ENCODE measurements around the gene ACOT8.
"Not testable (repeated sequence)": the region's sequence is repeated elsewhere in the genome, so short reads cannot be mapped to it uniquely, and the experiment has no call there.

Gene ACOT8

GRCh38 chr20:45886590-45887345 lies 29.6 kb upstream of the ACOT8 start:
- DNase-seq = no peak

GRCh38 chr20:45883100-45883469 lies 25.9 kb upstream of the ACOT8 start:
- DNase-seq = no peak

GRCh38 chr20:45882469-45883099 lies 25.4 kb upstream of the ACOT8 start:
- no peak for DNase-seq

DNA sequence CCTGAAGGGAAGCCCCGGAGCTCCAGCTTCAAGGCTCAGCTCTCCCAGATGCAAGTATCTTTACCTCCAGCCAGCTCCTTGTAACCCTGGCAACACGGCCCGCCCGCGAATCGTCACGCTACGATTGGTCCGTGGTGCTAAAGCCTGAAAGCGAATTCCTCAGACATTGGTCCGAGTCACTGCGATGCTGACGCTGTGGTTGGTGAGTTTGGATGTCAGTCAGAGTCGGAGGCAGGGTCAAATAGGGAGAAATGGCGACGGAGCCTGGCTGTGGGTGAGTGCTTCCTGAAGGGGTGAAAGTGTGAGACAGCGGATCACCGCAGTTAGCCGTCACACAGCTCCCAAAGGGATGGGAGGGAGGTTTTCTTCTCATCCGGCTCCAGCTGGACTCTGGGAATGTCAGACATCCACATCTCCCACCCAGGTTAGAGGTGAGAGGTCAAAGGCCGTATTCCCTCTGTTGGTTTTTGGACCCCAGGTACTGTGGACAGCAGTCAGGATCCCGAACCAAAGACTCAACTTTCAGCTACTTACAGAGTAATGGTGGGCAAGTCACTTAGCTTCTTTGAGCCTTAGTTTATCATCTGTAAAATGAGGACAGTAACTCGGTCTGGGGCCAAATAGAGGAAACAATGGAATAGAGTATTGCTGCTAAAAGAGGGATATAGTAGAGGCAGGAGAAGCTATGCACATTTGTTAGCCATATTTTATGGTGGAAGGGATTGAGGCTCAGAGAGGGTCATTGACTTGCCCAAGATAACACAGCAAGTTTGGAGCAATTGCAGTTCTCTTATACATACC lies 24.0 kb upstream of the ACOT8 start, which contains the start of gene ZSWIM1:
Gene ZSWIM1, plus strand, starts transcription at position 240 of the 801 bp plus-strand sequence. CDS start 1,366 bp downstream, outside the sequence.
- peak; percentile 96 for DNase-seq

DNA sequence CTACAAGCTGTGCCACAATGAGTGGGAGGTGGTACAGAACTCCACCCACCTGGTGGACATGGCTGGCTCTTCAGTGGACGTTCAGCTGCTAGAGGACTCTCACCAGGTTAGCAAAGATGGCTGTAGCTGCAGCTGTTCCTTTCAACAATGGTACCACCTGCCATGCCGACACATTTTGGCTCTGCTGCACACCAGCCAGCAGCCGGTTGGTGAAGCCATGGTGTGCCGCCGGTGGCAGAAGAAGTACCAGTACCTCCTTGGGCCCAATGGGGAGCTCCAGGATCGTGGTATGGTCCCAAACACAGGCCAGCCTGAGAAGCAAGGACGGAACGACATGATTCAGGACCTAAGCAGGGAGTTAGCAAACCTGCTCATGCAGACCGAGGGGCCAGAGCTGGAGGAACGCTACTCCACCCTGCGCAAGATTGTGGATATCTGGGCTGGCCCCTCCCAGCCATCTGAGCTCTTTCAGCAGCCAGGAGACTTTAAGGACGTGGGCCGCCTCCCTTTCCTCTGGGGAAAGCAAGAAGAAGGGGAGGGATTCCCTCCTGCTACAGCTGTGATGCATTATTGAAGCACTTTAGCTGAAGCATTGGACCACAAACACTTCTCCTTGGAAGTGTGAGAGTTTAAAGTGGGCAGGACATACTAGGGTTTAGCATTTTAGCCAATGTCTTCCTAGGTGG lies 21.0 kb upstream of the ACOT8 start:
- DNase-seq = no peak

- DNase-seq = no peak
Observed at GRCh38 chr20:45874576-45874975, 17.4 kb upstream of the ACOT8 start.

DNA sequence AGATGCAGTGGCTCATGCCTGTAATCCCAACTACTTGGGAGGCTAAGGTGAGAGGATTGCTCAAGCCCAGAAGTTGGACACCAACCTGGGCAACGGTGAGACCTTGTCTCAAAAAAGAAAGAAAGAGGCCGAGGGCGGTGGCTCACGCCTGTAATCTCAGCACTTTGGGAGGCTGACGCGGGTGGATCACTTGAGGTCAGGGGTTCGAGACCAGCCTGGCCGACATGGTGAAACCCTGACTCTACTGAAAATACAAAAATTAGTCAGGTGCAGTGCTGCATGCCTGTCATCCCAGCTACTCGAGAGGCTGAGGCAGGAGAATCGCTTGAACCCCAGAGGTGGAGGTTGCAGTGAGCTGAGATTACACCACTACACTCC lies 16.9 kb upstream of the ACOT8 start:
- not testable (repeated sequence) for DNase-seq

GRCh38 chr20:45873409-45874103 lies 16.4 kb upstream of the ACOT8 start:
- no peak for DNase-seq

- DNase-seq = no peak
Observed at GRCh38 chr20:45872626-45873025, 15.4 kb upstream of the ACOT8 start.

- DNase-seq = no peak
Observed at GRCh38 chr20:45867819-45868176, 10.6 kb upstream of the ACOT8 start.

- no peak for DNase-seq
Observed at GRCh38 chr20:45867136-45867818, 10.1 kb upstream of the ACOT8 start.

DNA sequence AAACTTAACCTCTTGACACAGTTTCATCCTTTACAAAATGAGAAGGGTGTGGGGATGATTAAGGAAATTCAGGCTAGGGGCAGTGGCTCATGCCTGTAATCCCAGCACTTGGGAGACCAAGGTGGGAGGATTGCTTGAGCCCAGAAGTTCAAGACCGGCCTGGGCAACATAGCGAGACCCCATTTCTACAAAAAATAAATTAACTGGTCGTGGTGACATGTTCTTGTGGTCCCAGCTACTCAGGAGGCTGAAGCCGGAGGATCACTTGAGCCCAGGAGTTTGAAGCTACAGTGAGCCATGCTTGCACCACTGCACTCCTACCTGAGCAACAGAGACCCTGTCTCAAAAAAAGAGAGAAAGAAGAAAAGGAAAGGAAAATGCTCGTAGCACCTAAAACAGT lies 9.3 kb upstream of the ACOT8 start:
- no peak for DNase-seq

DNA sequence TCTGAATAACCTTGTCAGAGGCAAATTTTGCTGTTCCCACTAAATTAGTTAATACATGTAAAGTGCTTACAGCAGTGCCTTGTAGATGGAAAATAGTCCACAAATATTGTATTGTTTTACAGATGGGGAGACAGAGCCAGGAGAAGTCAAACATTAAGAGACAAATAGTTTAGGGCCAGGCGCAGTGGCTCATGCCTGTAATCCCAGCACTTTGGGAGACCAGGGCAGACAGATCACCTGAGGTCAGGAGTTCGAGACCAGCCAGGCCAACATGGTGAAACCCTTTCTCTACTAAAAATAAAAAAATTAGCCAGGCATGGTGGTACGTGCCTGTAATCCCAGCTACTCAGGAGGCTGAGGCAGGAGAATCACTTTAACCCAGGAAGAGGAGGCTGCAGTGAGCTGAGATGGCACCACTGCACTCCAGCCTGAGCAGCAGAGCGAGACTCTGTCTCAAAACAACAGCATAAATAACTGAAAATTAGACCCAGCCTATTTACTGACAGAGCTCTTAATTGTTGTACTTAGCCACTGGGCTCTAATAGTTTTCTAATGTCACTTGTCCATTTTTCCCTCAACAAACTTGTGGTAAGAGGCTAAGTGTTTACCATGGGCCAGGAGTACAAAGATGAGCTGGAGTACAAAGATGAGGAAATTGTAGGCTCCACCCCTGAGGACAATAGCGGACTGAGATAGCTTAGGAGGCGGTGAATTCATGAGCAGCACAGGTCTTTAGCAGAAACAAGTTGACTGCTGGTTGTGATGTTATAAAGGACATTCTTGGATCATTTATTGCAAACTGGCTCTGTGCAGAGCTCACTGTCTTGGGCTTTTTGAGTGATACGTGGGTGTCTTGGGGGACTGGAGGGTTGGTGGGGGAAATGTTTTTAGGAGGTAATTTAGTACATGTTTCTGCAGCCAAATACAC lies 6.6 kb upstream of the ACOT8 start:
- DNase-seq = no peak

- no peak for DNase-seq
Observed at GRCh38 chr20:45861221-45862075, 4.3 kb upstream of the ACOT8 start.

DNA sequence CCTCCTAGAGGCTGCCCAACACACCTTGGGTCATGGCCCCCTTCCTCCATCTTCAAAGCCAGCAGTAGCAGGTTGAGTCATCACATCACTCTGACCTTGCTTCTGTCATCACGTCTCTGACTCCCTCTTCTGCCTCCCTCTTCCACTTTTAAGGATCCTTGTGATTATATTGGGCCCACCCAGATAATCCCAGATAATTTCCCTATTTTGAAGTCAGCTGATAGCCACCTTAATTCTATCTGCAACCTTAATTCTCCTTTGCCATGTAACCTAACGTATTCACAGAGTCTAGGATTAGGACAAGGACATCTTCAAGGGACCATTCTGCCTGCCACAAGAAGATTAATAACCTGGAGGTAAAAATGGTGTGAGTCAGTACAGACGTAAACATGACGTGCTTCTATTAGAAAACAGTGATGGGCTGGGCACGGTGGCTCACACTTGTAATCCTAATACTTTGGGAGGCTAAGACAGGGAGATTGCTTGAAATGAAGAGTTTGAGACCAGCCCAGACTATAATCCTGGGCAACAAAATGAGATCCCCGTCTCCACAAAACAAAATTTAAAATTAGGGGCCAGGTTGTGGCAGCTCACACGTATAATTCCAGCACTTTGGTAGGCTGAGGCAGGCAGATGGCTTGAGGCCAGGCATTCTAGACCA lies 3.5 kb upstream of the ACOT8 start:
- no peak for DNase-seq

- DNase-seq = no peak
Observed at GRCh38 chr20:45859916-45860315, 2.7 kb upstream of the ACOT8 start.

DNA sequence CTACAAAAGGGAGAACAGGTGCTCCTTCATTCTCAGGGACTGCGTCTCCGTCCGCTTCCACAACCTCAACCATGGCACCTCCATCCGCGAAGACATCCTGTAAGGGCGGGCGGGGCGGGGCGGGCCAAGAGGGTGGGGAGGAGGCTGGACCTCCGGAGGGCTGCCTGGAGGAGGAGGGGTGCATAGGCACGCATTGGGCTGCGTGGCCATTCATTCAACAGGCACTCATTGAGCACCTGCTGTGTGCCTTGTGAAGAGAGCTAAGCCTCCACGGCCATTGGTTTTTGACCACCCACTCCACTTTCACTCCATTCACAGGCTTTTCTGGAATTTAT lies 657 bp upstream of the ACOT8 start:
- no peak for DNase-seq

DNA sequence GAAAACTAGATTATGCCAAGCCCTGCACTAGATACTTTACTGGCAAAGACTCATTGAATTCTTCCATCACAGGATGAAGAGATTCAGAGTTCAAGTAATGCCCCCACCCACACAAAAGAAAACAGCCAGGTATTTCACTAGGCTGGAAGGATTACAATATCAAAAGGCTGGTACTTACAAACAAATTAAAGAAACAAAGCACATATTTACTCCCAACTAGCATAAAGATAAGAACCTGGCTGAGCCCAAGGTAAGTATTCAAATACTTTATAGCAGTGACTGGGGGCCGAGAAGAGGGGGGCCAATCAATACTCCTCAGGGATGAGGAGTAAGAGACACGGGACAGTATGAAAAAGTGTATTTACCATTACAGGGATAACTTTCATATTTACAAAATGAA lies 3.7 kb downstream of the ACOT8 start:
- DNase-seq = no peak

- no peak for DNase-seq
Observed at GRCh38 chr20:45852326-45852725, 4.9 kb downstream of the ACOT8 start.

GRCh38 chr20:45851501-45851900 lies 5.7 kb downstream of the ACOT8 start:
- DNase-seq = no peak

Measured in DMS 273 treated with DMSO at 0.1 percent for 48 hours (cell line).